Spleen (tissue), 7 donors: ENCODE data around the gene RAPSN.

Source experiments
- POLR2A ChIP-seq, 3 donors: fragments of 450-650 bp; IDR thresholded peaks; one replicate each; pipeline ENCODE4 v1.5.1; 2017; ENCODE audit warnings: antibody characterized with exemption in 3 of 3, mild to moderate bottlenecking in 1 of 3
- TF ChIP-seq, protein P1 (sequence below), 11 experiments: fragments of 200-600 bp in 7 of 11; fragments of 450-650 bp in 4 of 11; sonication (generic) in 4 of 11; IDR thresholded peaks in 8 of 11; conservative IDR thresholded peaks in 3 of 11; 1 replicate in 7 of 11; 2 replicates in 4 of 11; pipeline versions ENCODE4 v1.4.0 to v1.8.0; 2016 to 2021; ENCODE audit warnings: antibody characterized with exemption in 11 of 11, inconsistent platforms in 4 of 11, mild to moderate bottlenecking in 1 of 11
- donor health status: DM: no; HTN: no; CAD: no; lungs with moderate emphysema.
- donor health status: DM: no; HTN: no; CAD: no.
- donor health status: DM: no; HTN: no; CAD: no.

DNA sequence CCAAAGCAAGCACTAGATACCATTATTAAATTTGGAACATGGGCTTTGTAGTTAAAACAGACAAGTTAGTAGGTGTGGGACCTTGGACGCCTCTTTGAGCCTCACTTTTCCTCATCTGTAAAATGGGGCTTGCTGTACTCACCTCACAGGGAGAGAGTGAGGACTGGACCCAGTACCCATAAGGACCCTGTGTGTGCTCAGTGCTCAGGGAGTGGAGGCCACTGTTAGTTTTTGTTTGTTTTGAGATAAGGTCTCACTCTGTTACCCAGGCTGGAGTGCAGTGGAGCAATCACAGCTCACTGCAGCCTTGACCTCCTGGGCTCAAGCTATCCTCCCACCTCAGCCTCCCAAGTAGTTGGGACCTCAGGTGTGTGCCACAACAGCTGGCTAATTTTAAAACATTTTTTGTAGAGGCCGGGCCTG is 8.9 kb downstream of the RAPSN start:
- TF ChIP-seq, protein P1, sequence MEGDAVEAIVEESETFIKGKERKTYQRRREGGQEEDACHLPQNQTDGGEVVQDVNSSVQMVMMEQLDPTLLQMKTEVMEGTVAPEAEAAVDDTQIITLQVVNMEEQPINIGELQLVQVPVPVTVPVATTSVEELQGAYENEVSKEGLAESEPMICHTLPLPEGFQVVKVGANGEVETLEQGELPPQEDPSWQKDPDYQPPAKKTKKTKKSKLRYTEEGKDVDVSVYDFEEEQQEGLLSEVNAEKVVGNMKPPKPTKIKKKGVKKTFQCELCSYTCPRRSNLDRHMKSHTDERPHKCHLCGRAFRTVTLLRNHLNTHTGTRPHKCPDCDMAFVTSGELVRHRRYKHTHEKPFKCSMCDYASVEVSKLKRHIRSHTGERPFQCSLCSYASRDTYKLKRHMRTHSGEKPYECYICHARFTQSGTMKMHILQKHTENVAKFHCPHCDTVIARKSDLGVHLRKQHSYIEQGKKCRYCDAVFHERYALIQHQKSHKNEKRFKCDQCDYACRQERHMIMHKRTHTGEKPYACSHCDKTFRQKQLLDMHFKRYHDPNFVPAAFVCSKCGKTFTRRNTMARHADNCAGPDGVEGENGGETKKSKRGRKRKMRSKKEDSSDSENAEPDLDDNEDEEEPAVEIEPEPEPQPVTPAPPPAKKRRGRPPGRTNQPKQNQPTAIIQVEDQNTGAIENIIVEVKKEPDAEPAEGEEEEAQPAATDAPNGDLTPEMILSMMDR (IDR thresholded peaks at IDR 0.05 in 8 of 11, conservative IDR thresholded peaks at IDR 0.05 in 3 of 11): no peak
- TF ChIP-seq POLR2A (IDR thresholded peaks at IDR 0.05): no peak
